Karpas-422 (cell line): ENCODE data around the gene DCLK2. TPM values are rescaled to one million over a fixed set of nuclear protein-coding genes. Genes with fewer than 3 reads are reported as not detected.

Experiments
- DNase-seq: peaks from one replicate; pipeline ENCODE4 v3.0.0-alpha.2; 2015
- H2AFZ ChIP-seq: fragments of 200-600 bp; sonication (generic); 2 replicates; pipeline ENCODE4 v1.6.1; 2014; ENCODE audit warnings: antibody characterized with exemption, low read length, mixed read lengths
- H3K27ac ChIP-seq: fragments of 200-600 bp; sonication (generic); 2 replicates; pipeline ENCODE4 v1.5.1; 2014; ENCODE audit warnings: mild to moderate bottlenecking, low read length, moderate library complexity
- H3K27me3 ChIP-seq: fragments of 200-600 bp; sonication (generic); 2 replicates; pipeline ENCODE4 v1.6.1; 2014; ENCODE audit warnings: low read length, mixed read lengths
- H3K36me3 ChIP-seq: fragments of 200-600 bp; sonication (generic); 2 replicates; pipeline ENCODE4 v1.6.1; 2014; ENCODE audit warnings: low read length, mixed read lengths; ENCODE audit not compliant: insufficient read depth
- H3K4me1 ChIP-seq: fragments of 200-600 bp; sonication (generic); 2 replicates; pipeline ENCODE4 v1.6.1; 2014; ENCODE audit warnings: mild to moderate bottlenecking, low read length, mixed read lengths
- H3K4me2 ChIP-seq: fragments of 200-600 bp; sonication (generic); 2 replicates; pipeline ENCODE4 v1.6.1; 2014; ENCODE audit warnings: low read length, low read depth, mild to moderate bottlenecking; ENCODE audit not compliant: poor library complexity, severe bottlenecking
- H3K4me3 ChIP-seq: fragments of 200-600 bp; sonication (generic); 2 replicates; pipeline ENCODE4 v1.5.1; 2014; ENCODE audit warnings: mild to moderate bottlenecking, antibody characterized with exemption, low read length, mixed read lengths
- H3K79me2 ChIP-seq: fragments of 200-600 bp; sonication (generic); 2 replicates; pipeline ENCODE4 v1.6.1; 2014; ENCODE audit warnings: mild to moderate bottlenecking, low read length, mixed read lengths
- H3K9ac ChIP-seq: fragments of 200-600 bp; sonication (generic); 2 replicates; pipeline ENCODE4 v1.6.0; 2014; ENCODE audit warnings: low read length
- H3K9me2 ChIP-seq: fragments of 200-600 bp; sonication (generic), shearing (Covaris generic); replicated peaks from 2 replicates; pipeline ENCODE4 v1.6.0; 2014; ENCODE audit warnings: mild to moderate bottlenecking, low read length, moderate library complexity; ENCODE audit not compliant: insufficient read depth
- H3K9me3 ChIP-seq: fragments of 300-700, 200-600 bp; sonication (generic); 2 replicates; pipeline ENCODE4 v1.6.1; 2014; ENCODE audit warnings: low read length, mixed read lengths
- H4K20me1 ChIP-seq: fragments of 200-600 bp; sonication (generic); 2 replicates; pipeline ENCODE4 v1.6.1; 2014; ENCODE audit warnings: mild to moderate bottlenecking, antibody characterized with exemption, low read length, low read depth; ENCODE audit not compliant: insufficient read depth
- total RNA-seq: library from RNA; depleted of rRNA; stranded (reverse); fragments of >200 nt; shearing (Covaris generic); gene quantifications from 2 replicates; pipeline ENCODE4 v1.2.3, GENCODE V29; 2014; ENCODE audit warnings: low replicate concordance

Gene DCLK2
- total RNA-seq, 1 experiment from 2014 or later = not detected

- H3K4me1 ChIP-seq = no peaks in the 10 kb centered on the region
- H3K36me3 ChIP-seq = no peaks in the 10 kb centered on the region
- DNase-seq = no peak
- no peaks in the 10 kb centered on the region for H3K79me2 ChIP-seq
- no peaks in the 10 kb centered on the region for H3K9me2 ChIP-seq
- no peak overlapping the region for H3K9ac ChIP-seq
- no peaks in the 10 kb centered on the region for H3K27me3 ChIP-seq
- no peak overlapping the region for H3K4me3 ChIP-seq
- H3K9me3 ChIP-seq = no peaks in the 10 kb centered on the region
- no peaks in the 10 kb centered on the region for H4K20me1 ChIP-seq
- no peak overlapping the region for H2AFZ ChIP-seq
- H3K27ac ChIP-seq = no peak overlapping the region
- no peak overlapping the region for H3K4me2 ChIP-seq
Measured at GRCh38 chr4:150072906-150073714, 5.1 kb upstream of the DCLK2 start.

GRCh38 chr4:150074064-150074463 is 4.2 kb upstream of the DCLK2 start:
- Histone ChIP-seq H3K79me2 (no peaks in the 10 kb centered on the region), H3K4me3 (no peak overlapping the region), H2AFZ (no peak overlapping the region), H3K9me2 (no peaks in the 10 kb centered on the region), H3K27ac (no peak overlapping the region), H3K27me3 (no peaks in the 10 kb centered on the region), H3K9ac (no peak overlapping the region), H3K9me3 (no peaks in the 10 kb centered on the region), H4K20me1 (no peaks in the 10 kb centered on the region), H3K36me3 (no peaks in the 10 kb centered on the region), H3K4me2 (no peak overlapping the region), H3K4me1 (no peaks in the 10 kb centered on the region)
- DNase-seq = no peak

GRCh38 chr4:150078579-150079080 is 385 bp downstream of the DCLK2 start:
- H4K20me1 ChIP-seq = no peaks in the 10 kb centered on the region
- no peaks in the 10 kb centered on the region for H3K9me2 ChIP-seq
- no peaks in the 10 kb centered on the region for H3K9me3 ChIP-seq
- H3K27me3 ChIP-seq = no peaks in the 10 kb centered on the region
- H3K4me1 ChIP-seq = peaks cover 15% of the 10 kb centered on the region
- no peaks in the 10 kb centered on the region for H3K36me3 ChIP-seq
- no peak overlapping the region for H3K4me2 ChIP-seq
- no peaks in the 10 kb centered on the region for H3K79me2 ChIP-seq
- no peak for DNase-seq
- H3K27ac ChIP-seq = no peak overlapping the region
- H3K9ac ChIP-seq = no peak overlapping the region
- no peak overlapping the region for H2AFZ ChIP-seq
- no peak overlapping the region for H3K4me3 ChIP-seq

- Histone ChIP-seq H4K20me1 (no peaks in the 10 kb centered on the region), H3K9me3 (no peaks in the 10 kb centered on the region), H3K4me2 (no peak overlapping the region), H3K4me3 (no peak overlapping the region), H2AFZ (no peak overlapping the region), H3K36me3 (no peaks in the 10 kb centered on the region), H3K9ac (no peak overlapping the region), H3K27me3 (no peaks in the 10 kb centered on the region), H3K79me2 (no peaks in the 10 kb centered on the region), H3K27ac (no peak overlapping the region), H3K9me2 (no peaks in the 10 kb centered on the region), H3K4me1 (peaks cover 15% of the 10 kb centered on the region)
- DNase-seq = no peak
Measured at GRCh38 chr4:150079081-150079581, 886 bp downstream of the DCLK2 start.

GRCh38 chr4:150080337-150080736 is 2.1 kb downstream of the DCLK2 start:
- Histone ChIP-seq H3K27me3 (no peaks in the 10 kb centered on the region), H3K9ac (no peak overlapping the region), H3K9me3 (no peaks in the 10 kb centered on the region), H3K79me2 (no peaks in the 10 kb centered on the region), H3K4me3 (no peak overlapping the region), H4K20me1 (no peaks in the 10 kb centered on the region), H3K36me3 (no peaks in the 10 kb centered on the region), H3K27ac (no peak overlapping the region), H2AFZ (no peak overlapping the region), H3K4me2 (no peak overlapping the region), H3K4me1 (peaks cover 15% of the 10 kb centered on the region), H3K9me2 (no peaks in the 10 kb centered on the region)
- DNase-seq = no peak

- peaks cover 15% of the 10 kb centered on the region for H3K4me1 ChIP-seq
- no peak overlapping the region for H3K4me2 ChIP-seq
- no peaks in the 10 kb centered on the region for H3K36me3 ChIP-seq
- H2AFZ ChIP-seq = no peak overlapping the region
- H3K4me3 ChIP-seq = no peak overlapping the region
- no peaks in the 10 kb centered on the region for H3K9me3 ChIP-seq
- DNase-seq = no peak
- H3K27ac ChIP-seq = no peak overlapping the region
- H3K27me3 ChIP-seq = no peaks in the 10 kb centered on the region
- no peaks in the 10 kb centered on the region for H3K9me2 ChIP-seq
- no peak overlapping the region for H3K9ac ChIP-seq
- no peaks in the 10 kb centered on the region for H3K79me2 ChIP-seq
- no peaks in the 10 kb centered on the region for H4K20me1 ChIP-seq
Measured at GRCh38 chr4:150080875-150081274, 2.6 kb downstream of the DCLK2 start.

- Histone ChIP-seq H3K9me2 (no peaks in the 10 kb centered on the region), H3K36me3 (no peaks in the 10 kb centered on the region), H3K4me1 (peaks cover 15% of the 10 kb centered on the region), H3K4me3 (peak overlapping the region; percentile 25), H3K79me2 (no peaks in the 10 kb centered on the region), H3K27ac (no peak overlapping the region), H4K20me1 (no peaks in the 10 kb centered on the region), H3K4me2 (peak overlapping the region; percentile 52), H2AFZ (no peak overlapping the region), H3K27me3 (no peaks in the 10 kb centered on the region), H3K9ac (no peak overlapping the region), H3K9me3 (no peaks in the 10 kb centered on the region)
- peak; percentile 65 for DNase-seq
Measured at GRCh38 chr4:150082241-150082640, 4.0 kb downstream of the DCLK2 start.

GRCh38 chr4:150087006-150087405 is 8.8 kb downstream of the DCLK2 start:
- H3K9me3 ChIP-seq = no peaks in the 10 kb centered on the region
- peaks cover 10% of the 10 kb centered on the region for H3K4me1 ChIP-seq
- H2AFZ ChIP-seq = no peak overlapping the region
- H4K20me1 ChIP-seq = no peaks in the 10 kb centered on the region
- DNase-seq = no peak
- H3K9me2 ChIP-seq = no peaks in the 10 kb centered on the region
- H3K27me3 ChIP-seq = no peaks in the 10 kb centered on the region
- H3K4me3 ChIP-seq = no peak overlapping the region
- no peaks in the 10 kb centered on the region for H3K79me2 ChIP-seq
- H3K4me2 ChIP-seq = no peak overlapping the region
- no peaks in the 10 kb centered on the region for H3K36me3 ChIP-seq
- H3K9ac ChIP-seq = no peak overlapping the region
- no peak overlapping the region for H3K27ac ChIP-seq
